Left lobe of liver (tissue), 2 donors: ENCODE measurements around the gene IL21R. TPM values are rescaled to one million over a fixed set of nuclear protein-coding genes. Genes with fewer than 3 reads are reported as not detected.
A peak's percentile ranks its signal among the peaks of the same experiment; 100 is the strongest.
"Not testable (repeated sequence)": the region's sequence is repeated elsewhere in the genome, so short reads cannot be mapped to it uniquely, and the experiment has no call there.

Source experiments
- ATAC-seq: fragments of 200-7000 bp; cut with Tn5 transposase; one replicate; pipeline ENCODE4 v1.9.1; 2020; ENCODE audit warnings: mild to moderate bottlenecking, moderate library complexity
- DNase-seq: peaks from one replicate; pipeline ENCODE4 v3.0.0-alpha.2; 2020; ENCODE audit warnings: low spot score
- total RNA-seq: library from RNA; stranded (reverse); gene quantifications from one replicate; pipeline ENCODE4 v1.2.1, GENCODE V29; 2021
- donor health status: DM: no; HTN: no; CAD: no; lungs with moderate emphysema.
- donor health status: DM: no; HTN: yes; CAD: no.

IL21R gene
- total RNA-seq, 1 donor from 2014 or later = 0.33 TPM

DNA sequence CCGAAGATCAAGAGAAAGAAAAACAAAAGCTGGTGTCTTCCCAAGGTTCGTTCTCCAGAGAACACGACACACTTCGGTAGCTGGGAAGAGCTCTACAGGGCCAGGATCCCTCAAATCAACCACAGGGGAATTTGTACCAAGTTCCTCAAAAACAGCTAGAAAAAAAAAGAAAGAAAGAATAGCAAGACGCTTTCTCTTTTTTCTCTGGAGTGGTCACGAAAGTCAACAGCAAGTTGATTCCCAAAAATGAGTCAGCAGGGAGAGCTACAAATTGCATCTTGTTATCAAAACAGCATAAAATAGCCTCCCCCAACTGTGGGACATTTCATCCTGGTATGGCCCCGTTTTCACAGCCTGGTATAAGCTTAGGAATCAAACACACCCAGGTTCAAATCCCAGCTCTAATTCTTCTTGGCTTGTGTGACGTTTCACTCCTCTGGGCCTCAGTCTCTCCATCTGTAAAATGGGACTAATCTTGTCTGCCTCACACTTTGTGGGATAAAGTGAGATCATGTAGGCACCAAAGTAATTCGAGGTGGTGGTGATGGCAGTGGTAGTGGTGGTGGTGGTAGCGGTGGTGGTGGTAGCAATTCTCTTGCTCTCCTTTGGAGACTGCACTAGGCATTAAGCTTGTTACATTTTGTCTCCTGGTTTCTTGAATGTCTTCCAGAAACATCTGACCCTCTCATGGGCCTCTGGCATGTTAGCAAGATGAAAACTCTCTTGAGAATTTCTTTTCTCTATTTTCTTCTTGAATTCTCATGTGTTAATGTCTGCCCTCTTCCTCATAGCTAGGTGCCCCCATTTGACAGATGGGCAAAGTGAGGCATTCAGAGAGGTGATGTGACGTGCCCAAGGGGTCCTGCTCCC is 988 bp upstream of the IL21R start:
- ATAC-seq (no peak), DNase-seq (no peak)

DNA sequence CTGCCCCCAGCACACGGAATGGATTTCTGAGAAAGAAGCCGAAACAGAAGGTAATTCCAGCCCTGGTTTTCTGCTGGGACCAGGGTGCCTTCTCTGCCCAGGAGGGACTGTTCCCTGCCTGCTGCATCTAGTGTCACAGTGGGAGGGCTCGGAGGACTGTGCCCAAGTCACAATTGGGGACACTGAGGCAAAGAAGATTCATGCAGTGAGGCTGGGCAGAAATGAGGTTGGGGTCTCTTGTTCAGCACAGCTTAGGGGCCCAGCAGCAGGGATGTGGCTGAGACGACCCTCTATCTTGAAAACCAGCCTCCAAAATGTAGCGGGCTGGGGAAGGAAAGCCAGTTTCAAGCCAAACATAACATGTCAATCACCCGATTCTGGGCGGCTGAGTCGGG is 592 bp downstream of the IL21R start:
- DNase-seq (no peak), ATAC-seq (no peak)

DNA sequence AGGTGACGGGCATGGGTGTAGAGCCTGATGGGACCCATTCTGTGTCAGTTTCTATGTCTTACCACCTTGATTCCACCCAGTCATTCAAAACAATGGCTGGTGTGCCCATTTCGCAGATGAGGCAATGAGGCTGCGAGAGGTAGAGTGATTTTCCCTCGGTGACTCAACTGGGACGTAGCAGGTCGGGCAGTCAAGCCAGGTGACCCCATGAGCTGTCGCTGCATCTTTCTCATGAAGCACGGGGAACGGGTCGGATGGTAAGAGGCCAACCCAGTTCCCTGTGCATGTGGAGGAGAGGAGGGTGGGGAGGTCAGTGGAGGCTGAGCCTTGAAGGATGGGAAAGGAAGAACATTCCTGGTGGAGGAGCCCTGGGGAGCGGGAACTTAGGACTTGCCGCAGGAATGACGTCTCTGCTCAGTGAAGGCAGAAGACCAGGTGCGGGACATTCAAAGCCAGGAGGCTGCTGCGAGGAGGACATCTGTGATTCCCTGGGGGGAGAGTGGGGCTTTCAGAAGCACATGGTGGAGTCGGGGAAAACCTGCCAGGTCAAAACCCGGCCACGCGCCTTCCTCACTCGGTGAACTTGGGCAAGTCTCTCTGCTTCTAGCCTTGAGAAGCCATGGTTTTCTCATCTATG is 1.1 kb downstream of the IL21R start:
- ATAC-seq (no peak), DNase-seq (no peak)

DNA sequence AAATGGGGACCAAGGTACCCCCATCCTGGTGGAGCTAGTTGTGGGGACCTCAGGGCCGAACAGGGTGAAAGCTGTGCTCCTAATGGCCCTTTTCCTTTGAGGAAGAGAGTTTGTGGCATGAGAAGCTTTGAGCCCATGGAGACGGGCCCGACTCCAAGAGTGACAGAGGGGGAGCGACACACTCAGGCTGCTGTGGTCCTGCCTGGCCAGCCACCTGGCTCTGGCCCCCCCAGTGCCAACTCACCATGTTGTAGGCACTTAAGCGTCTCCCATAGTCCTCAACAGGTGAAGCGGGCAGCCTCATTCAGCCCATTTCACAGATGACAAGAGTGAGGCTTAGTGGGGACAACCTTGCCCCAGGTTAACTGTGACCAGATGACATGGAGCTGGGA is 1.6 kb downstream of the IL21R start:
- no peak for DNase-seq
- no peak for ATAC-seq

DNA sequence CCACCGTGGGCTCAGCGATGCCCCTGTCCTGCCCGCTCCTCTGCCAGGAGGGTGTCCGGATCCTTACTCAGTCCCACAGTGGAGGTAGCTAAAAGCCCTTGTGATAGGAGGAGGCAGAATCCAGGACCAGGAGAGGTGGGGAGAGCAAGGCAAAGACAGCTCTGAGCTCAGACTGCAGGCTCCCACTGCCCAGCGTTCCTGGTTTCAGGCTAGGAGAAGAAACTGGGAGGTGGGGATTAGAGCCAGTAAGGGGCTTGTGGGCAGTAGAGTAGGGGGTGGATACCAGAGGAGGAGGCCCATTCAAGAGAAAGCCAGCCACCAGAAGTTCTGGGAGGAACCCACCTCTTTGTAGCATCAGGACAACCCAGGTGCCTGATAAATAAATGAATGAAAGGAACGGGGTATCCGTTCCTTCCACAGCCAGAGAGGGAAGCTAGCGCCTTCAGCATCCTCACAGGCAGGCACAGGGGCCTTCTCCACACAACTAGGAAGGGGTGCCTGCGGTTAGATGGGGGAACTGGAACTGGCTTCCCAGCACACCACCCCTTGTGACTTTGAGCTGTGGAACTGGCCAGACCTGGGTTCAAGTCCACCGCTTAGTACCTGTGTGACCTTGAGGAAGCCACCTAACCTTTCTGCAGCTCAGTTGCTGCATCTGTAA is 2.3 kb downstream of the IL21R start:
- no peak for DNase-seq
- ATAC-seq = no peak

DNA sequence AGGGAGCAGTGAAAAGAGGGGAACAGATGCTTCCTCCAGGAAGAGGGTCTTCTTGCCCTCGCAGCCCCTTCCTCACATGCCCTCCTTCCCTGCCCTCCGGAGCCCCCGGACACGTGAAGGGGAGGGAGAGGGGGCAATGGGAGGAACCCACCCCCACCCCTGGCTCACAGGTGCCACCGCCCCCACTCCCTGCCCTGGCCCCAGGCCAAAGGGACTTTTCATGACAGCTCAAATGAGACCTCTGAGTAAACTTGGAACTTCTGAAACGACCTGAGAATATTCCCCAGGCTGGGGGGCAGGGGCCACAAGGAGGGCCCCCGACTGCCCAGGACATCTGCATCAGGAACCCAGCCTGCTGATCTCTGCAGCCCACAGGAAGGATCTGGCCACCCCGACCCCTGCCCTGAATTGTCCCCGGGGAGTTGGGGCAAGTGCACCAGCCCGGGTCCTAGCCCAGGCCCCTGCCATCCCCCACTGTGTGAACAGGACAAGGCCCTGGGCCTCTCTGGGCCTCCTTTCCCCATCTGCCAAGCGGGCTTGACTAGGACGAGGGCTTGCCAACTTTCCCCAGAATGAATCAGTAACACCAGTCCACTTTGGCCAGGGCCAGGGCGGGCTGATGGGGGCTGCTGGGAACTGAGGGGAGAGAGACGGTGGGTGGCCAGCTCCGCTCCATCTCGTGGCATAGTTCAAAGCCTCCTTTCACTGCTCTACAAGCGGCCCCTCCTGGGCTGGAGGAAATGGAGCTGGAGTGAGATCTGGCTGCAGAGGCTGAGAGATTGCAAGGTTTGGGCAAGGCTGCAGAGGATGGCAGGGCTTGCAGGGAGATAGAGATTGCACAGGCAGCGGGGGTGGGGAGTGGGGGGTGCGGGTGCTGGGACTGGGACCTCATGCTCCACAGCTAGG is 3.8 kb downstream of the IL21R start:
- ATAC-seq = no peak
- no peak for DNase-seq

DNA sequence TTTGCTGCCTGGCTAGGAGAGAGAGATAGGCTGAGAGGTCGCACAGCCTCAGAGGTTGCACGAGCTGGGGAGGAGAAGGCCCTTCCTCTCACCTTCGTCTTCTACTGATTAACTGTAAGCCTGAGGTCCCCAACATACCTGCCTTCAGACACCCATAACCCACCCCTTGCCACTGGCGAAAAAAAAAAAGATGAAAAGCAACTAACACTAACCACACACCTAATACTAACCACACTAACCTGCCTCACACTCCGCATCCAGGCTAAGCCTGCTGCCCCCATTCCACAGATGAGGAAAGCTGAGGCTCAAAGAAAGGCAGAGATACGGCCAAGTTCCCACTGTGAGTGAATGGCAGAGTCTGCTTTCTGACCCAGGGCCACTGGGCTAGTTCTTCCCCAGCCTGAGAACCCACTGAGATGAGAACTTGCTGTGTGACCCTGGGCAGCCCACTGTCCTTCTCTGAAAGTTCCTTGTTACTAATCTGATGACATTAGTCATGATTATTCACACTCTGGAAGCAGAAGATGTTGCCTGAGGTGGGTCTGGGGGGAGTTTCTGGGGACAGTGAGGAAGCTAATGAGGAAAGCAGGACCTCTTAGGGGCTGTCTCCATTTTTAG is 4.6 kb downstream of the IL21R start:
- no peak for DNase-seq
- no peak for ATAC-seq

DNA sequence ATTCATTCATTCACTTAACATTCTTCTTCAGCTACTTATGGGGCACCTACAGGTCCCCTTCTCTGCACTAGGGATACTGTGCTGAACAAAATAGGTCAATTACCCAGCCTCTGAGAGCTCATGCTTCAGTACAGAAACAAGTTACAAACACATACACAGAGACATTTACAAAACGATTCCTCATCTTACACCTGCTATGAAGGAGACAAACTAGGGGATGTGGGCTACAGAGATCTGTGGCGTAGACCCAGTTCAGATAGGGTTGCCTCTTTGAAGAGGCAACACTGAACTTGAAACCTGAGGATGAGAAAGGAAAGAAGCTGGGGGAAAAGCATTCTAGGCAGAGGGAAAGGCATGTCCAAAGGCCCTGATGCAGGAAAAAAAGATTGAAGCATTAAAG is 5.2 kb downstream of the IL21R start:
- DNase-seq = no peak
- ATAC-seq = no peak

DNA sequence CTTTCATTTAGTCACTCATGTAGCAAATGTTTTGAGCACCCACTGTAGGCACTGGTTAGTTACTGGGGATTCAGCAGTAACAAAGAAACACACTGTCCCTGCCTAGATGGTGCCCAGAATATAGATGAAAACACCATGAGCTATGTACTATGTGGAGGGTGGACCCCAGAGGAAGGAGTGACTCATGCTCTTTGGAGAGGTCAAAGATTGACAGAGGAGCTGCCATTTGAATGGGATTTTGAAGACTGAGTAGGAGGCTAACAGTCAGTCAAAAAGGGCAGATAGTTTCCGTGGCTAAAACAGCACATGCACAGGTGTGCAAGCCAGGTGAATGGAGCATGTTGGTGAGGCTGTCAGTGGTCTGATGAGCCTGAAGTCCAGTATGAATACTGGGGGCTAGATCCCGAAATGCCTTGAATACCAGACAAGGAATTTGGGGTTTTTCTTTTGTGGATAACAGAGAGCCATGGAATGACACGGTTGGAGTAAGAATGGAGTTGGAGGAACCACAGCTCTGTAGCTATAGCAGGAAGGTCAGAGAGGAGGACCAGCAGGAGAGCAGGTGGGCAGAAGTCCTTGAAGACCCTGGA is 6.1 kb downstream of the IL21R start:
- DNase-seq = no peak
- ATAC-seq = no peak

DNA sequence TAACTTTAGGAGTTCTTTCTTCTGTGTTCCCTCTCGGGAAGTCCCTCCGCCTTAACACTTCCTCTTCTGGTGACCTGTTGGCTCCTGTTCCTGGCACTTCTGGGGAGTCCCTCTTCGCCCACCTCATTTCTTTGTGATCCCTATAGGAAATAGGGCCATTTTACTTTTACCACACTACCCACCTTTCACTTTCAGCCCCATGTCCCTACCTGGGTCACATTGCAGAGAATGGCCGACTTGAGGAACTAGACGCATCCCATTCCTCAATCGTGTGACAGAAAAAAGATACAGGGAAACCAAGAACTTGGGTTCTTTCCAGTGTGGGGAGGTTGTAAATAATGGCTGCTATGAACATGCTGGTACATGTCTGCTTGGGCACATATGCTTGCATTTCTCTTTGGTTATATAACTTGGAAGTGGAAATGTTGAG is 6.6 kb downstream of the IL21R start:
- ATAC-seq (no peak), DNase-seq (no peak)

DNA sequence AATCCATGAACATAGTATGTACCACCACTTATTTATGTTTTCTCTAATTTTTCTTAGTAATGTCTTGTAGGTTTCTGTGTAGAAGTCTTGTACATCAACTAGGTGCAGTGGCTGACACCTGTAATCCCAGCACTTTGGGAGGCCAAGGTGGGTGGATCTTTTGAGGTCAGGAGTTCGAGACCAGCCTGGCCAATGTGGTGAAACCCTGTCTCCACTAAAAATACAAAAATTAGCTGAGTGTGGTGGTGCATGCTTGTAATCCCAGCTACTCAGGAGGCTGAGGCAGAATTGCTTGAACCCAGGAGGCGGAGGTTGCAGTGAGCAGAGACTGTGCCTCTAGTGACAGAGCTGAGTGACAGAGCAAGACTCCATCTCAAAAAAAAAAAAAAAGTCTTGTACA is 8.0 kb downstream of the IL21R start:
- DNase-seq, ATAC-seq: not testable (repeated sequence)

DNA sequence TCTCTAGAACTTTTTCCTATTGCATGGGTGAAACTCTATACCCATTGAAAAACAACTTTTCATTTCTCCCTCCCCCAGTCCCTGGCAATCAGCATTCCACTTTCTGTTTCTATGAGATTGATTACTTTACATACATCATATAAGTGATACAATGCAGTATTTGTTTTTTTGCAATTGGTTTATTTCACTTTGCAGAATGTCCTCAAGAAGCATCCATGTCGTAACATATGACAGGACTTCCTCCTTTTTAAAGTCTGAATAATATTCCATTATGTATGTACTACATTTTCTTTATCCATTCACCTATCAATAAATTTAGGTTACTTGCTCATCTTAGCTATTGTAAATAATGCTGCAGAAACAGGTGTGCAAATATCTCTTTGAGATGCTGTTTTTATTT is 8.8 kb downstream of the IL21R start:
- no peak for DNase-seq
- ATAC-seq = no peak

DNA sequence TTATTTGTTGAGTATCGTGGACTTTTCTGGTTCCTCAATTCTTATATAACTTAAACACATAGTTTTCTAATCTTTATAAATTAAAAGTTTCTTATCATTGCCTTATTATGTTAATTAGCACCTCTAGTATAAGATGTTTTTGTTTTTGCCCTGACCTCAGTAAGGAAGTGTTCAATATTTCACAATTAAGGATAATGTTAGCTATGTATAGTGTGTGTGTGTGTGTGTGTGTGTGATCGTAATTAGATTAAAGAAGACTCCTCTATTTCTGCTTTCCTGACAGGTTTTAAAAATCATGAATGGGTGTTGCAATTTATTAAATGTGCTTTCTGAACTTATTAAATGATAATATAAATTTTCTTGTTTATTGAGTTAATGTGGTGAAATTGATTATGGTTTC is 12.0 kb downstream of the IL21R start:
- ATAC-seq (no peak), DNase-seq (no peak)

DNA sequence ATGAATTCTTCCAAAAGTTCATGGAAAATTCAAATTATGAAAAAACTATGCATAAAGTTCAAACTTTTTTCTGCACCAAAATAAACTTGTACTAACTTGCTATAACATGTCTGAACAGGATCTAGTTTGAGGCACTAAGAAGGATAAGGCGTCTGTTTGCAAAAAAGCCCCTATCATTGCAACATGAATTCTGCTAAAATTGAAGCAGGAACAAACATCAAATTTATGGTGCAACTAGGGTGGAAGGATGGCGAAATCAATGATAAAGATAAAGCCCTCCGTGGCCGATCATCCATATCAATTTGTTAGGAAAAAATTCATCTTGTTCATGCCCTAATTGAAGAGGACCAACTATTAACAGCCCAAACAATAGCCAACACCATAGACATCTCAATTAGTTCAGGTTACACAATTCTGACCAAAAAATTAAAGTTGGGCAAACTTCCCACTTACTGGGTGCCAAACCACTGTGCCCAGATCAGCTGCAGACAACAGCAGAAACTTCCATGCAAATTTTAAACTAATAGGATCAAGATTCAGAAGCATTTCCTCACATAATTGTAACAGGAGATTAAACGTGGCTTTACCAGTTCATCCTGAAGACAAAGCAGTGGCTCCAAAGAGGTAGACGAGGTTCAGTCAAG is 12.9 kb downstream of the IL21R start:
- no peak for DNase-seq
- ATAC-seq = no peak

DNA sequence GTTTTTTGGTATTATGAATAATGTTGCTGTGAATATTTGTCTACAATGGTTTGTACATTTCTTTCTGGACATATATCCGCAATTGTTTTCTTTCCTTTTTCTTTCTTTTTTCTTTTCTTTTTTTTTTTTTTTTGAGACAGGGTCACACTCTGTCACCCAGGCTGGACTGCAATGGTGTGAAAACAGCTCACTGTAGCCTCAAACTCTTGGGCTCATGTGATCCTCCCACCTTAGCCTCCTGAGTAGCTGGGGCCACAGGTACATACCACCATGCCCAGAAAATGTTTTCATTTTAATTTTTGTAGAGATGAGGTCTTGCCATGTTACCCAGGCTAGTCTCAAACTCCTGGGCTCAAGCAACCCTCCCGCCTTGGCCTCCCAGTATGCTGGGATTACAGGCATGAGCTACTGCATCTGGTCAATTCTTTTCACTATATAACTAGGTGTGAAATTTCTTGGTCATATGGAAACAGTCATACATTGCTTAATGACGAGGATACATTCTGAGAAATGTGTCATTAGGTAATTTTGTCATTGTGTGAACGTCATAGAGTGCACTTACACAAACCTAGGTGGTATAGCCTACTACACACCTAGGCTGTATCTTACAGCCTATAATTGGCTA is 15.2 kb downstream of the IL21R start:
- no peak for ATAC-seq
- no peak for DNase-seq

DNA sequence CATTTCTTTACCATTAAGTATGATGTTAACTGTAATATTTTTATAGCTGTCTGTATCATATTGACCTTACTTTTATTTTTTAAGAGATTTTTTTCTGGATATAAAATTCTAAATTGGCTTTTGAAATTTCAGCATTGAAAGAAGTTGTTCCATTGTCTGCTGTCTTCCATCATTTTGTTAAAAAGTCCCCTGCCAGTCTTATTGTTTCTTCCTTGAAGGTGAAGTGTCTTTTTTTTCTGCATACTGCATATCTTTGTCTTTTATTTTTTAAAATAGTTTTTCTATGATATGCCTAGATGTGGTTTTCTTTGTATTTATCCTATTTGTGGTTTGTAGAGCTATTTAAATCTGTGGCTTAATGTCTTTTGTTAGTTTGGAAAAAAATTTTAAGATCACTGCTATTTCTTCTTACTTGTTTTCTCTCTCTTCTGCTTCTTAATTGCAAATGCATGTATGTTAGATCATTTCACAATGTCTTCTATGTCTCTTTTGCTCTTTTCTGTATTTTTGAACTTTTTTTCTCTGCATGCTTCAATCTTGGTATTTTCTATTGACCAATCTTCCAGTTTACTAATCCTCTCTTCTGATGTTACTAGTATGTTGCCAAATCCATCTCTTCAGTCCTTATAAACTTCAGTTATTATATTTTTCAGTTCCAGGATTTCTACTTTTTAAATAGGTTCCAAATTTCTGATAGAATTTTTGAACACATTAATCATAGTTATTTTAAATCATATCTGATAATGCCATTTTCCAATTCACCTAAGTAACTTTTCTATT is 20.2 kb downstream of the IL21R start:
- ATAC-seq (no peak), DNase-seq (no peak)

DNA sequence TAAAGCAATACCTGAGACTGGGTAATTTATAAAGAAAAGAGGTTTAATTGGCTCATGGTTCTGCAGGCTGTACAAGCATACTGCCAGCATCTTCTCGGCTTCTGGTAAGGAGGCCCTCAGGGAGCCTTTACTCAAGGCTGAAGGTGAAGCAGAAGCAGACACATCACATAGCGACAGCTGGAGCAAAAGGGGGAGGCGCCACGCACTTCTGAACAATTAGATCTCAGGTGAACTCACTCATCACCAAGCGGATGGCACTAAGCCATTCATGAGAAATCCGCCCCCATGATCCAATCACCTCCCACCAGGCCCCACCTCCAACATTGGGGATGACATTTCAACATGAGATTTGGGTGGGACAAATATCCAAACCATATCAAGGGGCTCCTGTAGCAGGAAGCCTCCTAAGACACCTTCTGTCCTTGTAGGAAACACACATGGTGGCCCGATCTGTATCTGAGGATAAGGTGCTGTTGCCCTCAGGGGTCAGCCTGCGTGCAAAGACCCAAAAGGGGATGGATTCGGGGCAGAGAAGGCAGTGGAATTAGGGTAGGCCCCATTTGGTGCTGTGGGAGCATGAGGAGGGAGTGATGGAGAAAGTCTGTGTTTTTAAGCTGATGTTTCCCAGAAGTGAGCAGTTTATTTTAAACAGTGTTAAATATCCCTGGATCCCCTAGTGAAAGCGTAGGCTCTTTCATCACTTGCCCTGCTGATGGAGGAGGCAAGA is 23.0 kb downstream of the IL21R start:
- ATAC-seq (no peak), DNase-seq (no peak)

DNA sequence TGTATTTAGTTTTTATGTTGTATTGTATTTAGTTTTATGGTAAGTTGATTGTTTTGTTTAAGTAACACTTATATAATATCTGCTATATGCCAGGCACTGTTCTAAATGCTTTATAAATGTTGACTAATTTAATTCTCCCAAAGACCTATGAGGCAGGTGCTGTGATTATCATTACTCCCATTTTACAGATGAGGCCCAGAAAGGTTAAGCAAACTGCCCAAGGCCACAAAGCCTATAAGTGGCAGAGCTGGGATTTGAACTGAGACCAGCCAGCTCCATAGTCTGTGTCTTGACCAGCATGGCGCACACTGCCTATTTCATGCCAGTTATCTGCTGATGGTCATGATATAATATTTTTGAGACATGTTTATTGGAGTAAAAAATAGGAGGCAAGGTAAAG is 24.0 kb downstream of the IL21R start:
- ATAC-seq (no peak), DNase-seq (peak; percentile 18)
